CD4-positive, alpha-beta T cell treated with Interleukin-4 for 4 hours (primary cell): ENCODE results near the gene MANBA.
A peak's percentile ranks its signal among the peaks of the same experiment; 100 is the strongest.

Experiments
- DNase-seq: peaks from one replicate; pipeline ENCODE4 v3.0.0-alpha.2; 2020

MANBA gene

GRCh38 chr4:102586002-102586643 is 174.6 kb downstream of the MANBA start:
- peak; percentile 18 for DNase-seq

GRCh38 chr4:102585329-102585728 is 175.4 kb downstream of the MANBA start:
- no peak for DNase-seq

GRCh38 chr4:102584091-102584490 is 176.7 kb downstream of the MANBA start:
- no peak for DNase-seq
